GM21367 (cell line): ENCODE measurements around the gene SLC22A23.
"Not testable (repeated sequence)": the region's sequence is repeated elsewhere in the genome, so short reads cannot be mapped to it uniquely, and the experiment has no call there.

ENCODE experiments used
- ATAC-seq: cut with Tn5 transposase; IDR thresholded peaks from one replicate; pipeline ENCODE4 v1.9.1; 2021; ENCODE audit not compliant: unreplicated experiment

The SLC22A23 gene

DNA sequence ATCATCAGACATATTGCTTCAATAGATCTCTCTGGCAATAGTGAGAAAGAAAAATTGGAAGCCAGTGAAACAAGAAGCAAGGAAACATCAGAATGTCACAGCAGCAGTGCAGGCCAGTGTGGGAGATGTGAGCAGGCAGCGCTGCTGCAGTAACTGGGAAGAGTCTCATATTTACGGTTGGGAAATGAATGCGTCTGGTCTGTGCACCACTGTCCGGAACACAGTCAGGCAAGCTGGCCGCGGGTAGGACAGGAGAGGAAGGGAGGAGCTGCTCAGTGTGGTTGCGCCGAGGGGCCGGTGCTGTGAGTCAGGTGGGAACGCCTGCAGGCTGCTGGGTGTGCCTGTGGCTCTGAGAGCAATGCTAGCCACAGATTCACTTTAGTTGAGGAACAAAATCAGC, 204.5 kb downstream of the SLC22A23 start:
- no peak for ATAC-seq

DNA sequence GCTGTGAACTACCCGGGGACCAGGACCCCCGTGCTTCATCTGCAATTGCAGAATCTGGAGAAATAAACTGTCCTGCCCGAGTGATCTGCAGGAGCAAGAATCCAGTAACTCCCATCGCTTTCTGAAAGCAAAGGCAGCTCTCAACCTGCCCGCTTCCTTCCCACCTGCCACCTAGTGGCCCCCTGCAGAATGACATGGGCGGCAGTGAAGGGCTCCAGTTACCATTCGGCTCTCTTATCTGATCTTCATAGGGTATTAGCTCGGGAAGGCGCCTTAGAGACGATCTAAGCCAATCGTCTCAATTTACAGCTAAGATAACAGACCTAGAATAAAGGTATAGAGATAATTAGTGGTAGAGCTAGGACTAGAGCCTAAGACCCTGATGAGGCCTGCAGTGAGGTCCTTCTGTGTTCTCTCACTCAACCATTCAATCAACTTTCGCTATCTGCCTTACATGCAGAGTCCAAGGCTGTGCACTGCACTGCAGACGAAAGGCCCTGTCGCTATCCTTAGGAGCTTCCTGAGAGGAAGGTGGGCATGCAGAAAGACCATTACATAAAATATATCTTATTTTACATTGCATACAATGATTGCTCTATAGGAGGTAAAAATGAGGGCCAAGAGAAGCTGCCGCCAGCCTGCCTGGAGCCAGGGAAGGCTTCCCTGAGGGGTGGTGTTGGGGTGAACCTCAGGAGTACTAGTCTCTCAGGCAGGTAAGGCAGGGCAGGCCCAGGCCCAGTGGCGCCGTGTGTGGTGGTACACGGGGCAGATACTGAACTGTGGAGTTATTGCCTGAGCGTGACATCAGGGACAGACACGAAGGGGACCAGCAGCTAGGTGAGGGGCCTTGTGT, 205.2 kb downstream of the SLC22A23 start:
- peak; percentile 81 for ATAC-seq

- no peak for ATAC-seq
Observed at GRCh38 chr6:3250231-3250675, 206.6 kb downstream of the SLC22A23 start.

DNA sequence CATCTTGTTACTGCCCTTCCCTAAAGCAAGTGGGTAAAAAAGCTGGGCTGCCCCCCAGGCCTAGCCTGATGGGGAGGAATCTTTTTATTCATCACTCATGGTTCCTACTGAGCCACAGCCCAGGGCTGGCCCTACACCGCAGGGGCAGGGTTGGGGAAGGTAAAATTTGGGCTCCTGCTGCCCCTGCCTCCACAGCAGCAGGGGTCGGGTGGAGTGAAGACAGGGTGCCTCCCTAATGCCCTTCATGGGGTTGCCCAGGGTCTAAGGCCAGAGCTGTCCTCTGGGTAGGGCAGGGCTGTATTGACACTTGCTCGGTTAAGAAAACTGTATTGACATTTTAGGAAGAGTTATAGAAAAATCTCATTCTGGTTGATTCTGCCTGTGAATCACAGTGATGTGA, 207.0 kb downstream of the SLC22A23 start:
- no peak for ATAC-seq

- ATAC-seq: no peak
Observed at GRCh38 chr6:3247255-3248146, 209.3 kb downstream of the SLC22A23 start.

- ATAC-seq: no peak
Observed at GRCh38 chr6:3245216-3245615, 211.6 kb downstream of the SLC22A23 start.

DNA sequence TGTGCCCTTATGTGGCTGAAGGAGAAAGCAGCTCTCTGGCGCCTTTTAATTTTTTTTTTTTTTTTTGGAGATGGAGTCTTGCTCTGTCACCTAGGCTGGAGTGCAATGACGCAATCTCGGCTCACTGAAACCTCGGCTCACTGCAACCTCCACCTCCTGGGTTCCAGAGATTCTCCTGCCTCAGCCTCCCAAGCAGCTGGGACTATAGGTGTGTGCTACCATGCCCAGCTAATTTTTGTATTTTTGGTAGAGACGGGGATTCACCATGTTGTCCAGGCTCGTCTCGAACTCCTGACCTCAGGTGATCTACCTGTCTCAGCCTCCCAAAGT, 212.1 kb downstream of the SLC22A23 start:
- ATAC-seq: not testable (repeated sequence)

GRCh38 chr6:3244003-3244831, 212.6 kb downstream of the SLC22A23 start:
- no peak for ATAC-seq

DNA sequence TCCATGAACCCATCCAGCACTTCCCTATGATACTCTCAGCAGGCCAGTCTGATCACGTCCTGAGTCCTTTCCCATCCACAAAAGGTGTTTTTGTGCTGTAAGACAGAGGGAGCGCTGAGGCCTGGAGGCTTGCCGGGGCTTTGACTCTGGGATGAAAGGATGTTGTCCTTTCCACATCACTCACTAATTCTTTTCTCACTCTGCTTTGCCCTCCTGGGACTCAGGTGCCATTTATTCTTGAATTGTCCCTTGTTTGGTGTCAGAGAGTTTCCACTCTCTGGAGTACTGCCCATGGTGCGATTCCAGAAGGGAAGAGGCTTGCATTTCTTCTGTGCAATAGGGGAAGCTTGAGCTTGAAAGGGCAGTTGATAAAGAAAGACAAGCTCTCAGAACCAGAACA, 214.1 kb downstream of the SLC22A23 start:
- ATAC-seq: no peak

DNA sequence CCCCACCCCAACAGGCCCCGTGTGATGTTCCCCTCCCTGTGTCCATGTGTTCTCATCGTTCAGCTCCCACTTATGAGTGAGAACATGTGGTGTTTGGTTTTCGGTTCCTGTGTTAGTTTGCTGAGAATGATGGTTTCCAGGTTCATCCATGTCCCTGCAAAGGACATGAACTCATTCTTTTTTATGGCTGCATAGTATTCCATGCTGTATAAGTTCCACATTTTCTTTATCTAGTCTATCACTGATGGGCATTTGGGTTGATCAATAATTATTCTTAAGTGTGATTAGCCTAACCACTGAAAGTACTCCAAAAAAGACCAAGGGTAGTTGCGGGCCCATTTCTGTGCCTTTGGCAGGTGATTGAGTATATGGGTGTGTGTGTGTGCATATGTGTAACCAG, 215.1 kb downstream of the SLC22A23 start:
- not testable (repeated sequence) for ATAC-seq

DNA sequence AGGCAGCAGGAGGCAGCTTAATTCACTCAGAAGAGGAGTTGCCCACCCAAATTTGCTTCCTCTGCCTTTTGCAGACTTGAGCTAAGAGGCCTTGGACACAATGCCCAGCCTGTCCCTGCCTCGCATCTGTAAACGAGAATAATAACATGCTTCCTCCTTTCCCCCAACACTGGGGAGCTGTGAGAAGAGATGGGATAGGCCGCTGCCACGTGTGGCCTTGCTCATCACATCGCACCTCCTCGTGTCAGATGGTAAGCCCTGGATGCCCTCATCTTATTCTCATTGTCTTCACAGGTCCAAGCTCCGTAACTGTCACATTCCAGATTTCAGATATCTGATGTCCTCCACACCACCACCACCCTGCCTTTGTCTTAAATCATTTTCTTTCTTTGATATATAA, 216.3 kb downstream of the SLC22A23 start:
- ATAC-seq: no peak

DNA sequence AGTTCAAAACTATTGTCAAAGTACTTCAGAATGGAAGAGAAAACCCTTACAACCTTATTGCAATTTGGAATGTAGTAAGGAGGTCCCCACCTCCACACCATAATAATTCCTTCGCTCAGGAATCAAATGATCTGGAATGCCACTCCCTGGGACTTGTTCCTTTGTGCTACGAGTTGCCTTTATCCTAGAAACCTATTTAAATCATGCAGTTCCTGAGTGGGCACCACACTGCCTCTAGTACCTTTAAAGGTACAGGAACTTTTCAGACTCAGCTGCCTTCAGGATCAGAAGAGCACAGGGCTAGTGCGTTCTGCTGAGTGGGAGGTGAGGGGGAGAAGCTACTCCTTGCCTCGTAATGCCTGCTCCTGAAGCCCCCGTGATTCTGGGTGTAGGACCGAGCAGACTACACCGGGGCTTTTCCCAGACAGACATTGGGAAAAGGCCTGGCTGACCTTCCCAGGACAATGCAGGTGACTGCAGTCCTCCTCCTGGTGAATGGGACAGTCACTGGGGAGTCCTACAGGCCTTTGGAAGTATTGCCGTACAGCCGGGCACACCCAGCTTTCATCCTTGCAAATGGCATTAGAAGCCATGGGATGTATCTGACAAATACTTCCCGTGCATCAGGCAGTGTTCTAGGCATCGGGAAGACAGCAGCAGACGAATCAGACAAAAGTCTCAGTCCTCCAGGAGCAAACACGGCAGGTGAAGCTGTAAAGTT, 217.6 kb downstream of the SLC22A23 start:
- no peak for ATAC-seq

- ATAC-seq: no peak
Observed at GRCh38 chr6:3237761-3238662, 218.8 kb downstream of the SLC22A23 start.

DNA sequence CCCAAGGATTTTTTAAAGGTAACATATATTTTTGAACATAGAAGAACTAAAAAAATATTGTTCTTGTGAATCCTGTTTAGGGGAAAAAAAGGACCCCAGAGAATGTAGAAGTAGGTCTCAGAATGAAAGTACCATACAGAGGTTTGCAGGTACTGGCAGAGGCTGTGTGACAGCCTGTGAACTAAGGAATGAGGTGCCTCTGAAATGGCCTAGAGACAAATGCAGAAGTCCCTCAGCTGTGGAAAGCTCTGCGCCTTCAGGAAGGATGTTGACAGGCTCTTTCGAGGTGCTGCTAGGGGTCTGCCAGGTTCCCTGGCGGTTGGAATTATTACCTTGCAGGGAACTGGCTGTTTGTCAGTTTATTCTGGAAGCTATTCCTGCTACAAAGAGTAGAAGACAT, 220.8 kb downstream of the SLC22A23 start:
- ATAC-seq: no peak

DNA sequence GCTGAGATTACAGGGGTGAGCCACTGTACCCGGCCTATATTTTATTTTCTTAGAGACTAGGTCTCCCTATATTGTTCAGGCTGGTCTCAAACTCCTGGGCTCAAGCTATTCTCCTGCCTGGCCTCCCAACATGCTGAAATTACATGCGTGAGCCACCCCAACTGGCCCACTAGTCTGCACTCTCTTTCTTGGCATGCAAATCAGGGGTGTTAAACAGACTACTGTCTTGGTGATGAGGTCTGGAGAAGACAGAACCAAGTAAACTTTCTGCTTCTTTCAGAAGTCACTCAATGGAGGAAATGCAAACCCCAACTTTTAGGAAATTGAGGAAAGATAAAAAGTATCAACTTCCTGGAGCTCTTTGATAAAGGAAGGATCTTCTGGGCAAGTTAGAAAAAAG, 221.4 kb downstream of the SLC22A23 start:
- peak; percentile 57 for ATAC-seq

GRCh38 chr6:3233904-3234303, 222.9 kb downstream of the SLC22A23 start:
- ATAC-seq: no peak

- ATAC-seq: no peak
Observed at GRCh38 chr6:3233321-3233720, 223.5 kb downstream of the SLC22A23 start.

- no peak for ATAC-seq
Observed at GRCh38 chr6:3232017-3232945, 224.6 kb downstream of the SLC22A23 start.
